GM12891 (cell line): ENCODE data around the gene CCBE1.

Source experiments
- PAX5 ChIP-seq: IDR thresholded peaks from 2 replicates; pipeline ENCODE4 v1.6.1; 2011; ENCODE audit warnings: low read length, moderate library complexity, mild to moderate bottlenecking; ENCODE audit not compliant: insufficient read depth, severe bottlenecking
- POLR2A ChIP-seq: IDR thresholded peaks from 2 replicates; pipeline ENCODE4 v1.6.1; 2011; ENCODE audit warnings: low read depth, low read length, control low read depth
- POLR2AphosphoS5 ChIP-seq: IDR thresholded peaks from 2 replicates; pipeline ENCODE4 v1.6.1; 2011; ENCODE audit warnings: low read depth, low read length, control low read depth
- TAF1 ChIP-seq: IDR thresholded peaks from 2 replicates; pipeline ENCODE4 v1.6.1; 2011; ENCODE audit warnings: low read depth, low read length, control low read depth

GRCh38 chr18:59597049-59597448, 100.2 kb downstream of the CCBE1 start:
- TF ChIP-seq POLR2A = no peak
- TF ChIP-seq PAX5 = no peak
- TF ChIP-seq POLR2AphosphoS5 = no peak
- no peak for TF ChIP-seq TAF1
